IPS DF 6.9 (cell line): ENCODE results near the gene ANKRD65.
"Not testable (repeated sequence)": the region's sequence is repeated elsewhere in the genome, so short reads cannot be mapped to it uniquely, and the experiment has no call there.

ENCODE experiments used
- DNase-seq: peaks from one replicate; pipeline ENCODE4 v3.0.0-alpha.2; 2013; ENCODE audit warnings: low read depth, low spot score
- H3K27ac ChIP-seq: one replicate; pipeline ENCODE4 v1.5.1; 2013; ENCODE audit warnings: low read length, control low read depth
- H3K27me3 ChIP-seq: 2 replicates; pipeline ENCODE4 v1.6.1; 2013; ENCODE audit warnings: mild to moderate bottlenecking, low read length; ENCODE audit not compliant: control insufficient read depth, insufficient read depth
- H3K36me3 ChIP-seq: 2 replicates; pipeline ENCODE4 v1.6.1; 2013; ENCODE audit warnings: low read length; ENCODE audit not compliant: control insufficient read depth, insufficient read depth
- H3K4me1 ChIP-seq: 2 replicates; pipeline ENCODE4 v1.6.1; 2013; ENCODE audit warnings: low read length; ENCODE audit not compliant: control insufficient read depth, insufficient read depth
- H3K4me3 ChIP-seq: 2 replicates; pipeline ENCODE4 v1.5.1; 2013; ENCODE audit warnings: mild to moderate bottlenecking, low read length
- H3K9me3 ChIP-seq: 2 replicates; pipeline ENCODE4 v1.6.1; 2013; ENCODE audit warnings: low read length, inconsistent platforms; ENCODE audit not compliant: control insufficient read depth, insufficient read depth
- WGBS: extraction: QIAGEN DNeasy Blood & Tissue Kit; methylation state at CpG from one replicate; pipeline ENCODE4 v1.1.7; 2013; ENCODE audit warnings: mixed read lengths, missing lambda C conversion rate; ENCODE audit not compliant: insufficient read length, insufficient coverage; 5-methylcytosine and 5-hydroxymethylcytosine counted together

ANKRD65 gene

GRCh38 chr1:1412311-1412902, 8.7 kb downstream of the ANKRD65 start:
- not testable (repeated sequence) for H3K36me3 ChIP-seq, H3K9me3 ChIP-seq, H3K4me1 ChIP-seq, DNase-seq, H3K4me3 ChIP-seq, H3K27ac ChIP-seq, H3K27me3 ChIP-seq
- no CpG with 5 or more reads among the region's 11 CpGs for WGBS

- H3K9me3 ChIP-seq, result no peaks in the 10 kb centered on the region
- no peak overlapping the region for H3K4me3 ChIP-seq
- H3K27me3 ChIP-seq, result no peaks in the 10 kb centered on the region
- H3K36me3 ChIP-seq, result no peaks in the 10 kb centered on the region
- no peaks in the 10 kb centered on the region for H3K4me1 ChIP-seq
- no peak overlapping the region for H3K27ac ChIP-seq
- no CpG with 5 or more reads among the region's 13 CpGs for WGBS
- no peak for DNase-seq
Measured at GRCh38 chr1:1411626-1412025, 9.4 kb downstream of the ANKRD65 start.

- DNase-seq, H3K36me3 ChIP-seq, H3K4me1 ChIP-seq, H3K27me3 ChIP-seq, H3K4me3 ChIP-seq, H3K9me3 ChIP-seq, H3K27ac ChIP-seq: not testable (repeated sequence)
- WGBS, result no CpG with 5 or more reads among the region's 8 CpGs
Measured at GRCh38 chr1:1410238-1410637, 10.8 kb downstream of the ANKRD65 start.

GRCh38 chr1:1407636-1408318, 13.3 kb downstream of the ANKRD65 start:
- H3K4me3 ChIP-seq, result peak overlapping the region; percentile 92
- H3K27ac ChIP-seq, result no peak overlapping the region
- H3K36me3 ChIP-seq, result peaks cover 8% of the 10 kb centered on the region
- H3K9me3 ChIP-seq, result no peaks in the 10 kb centered on the region
- no peaks in the 10 kb centered on the region for H3K4me1 ChIP-seq
- WGBS, result no CpG with 5 or more reads among the region's 41 CpGs
- DNase-seq, result no peak
- H3K27me3 ChIP-seq, result no peaks in the 10 kb centered on the region

- peak within 1 kb of the TSS; percentile 92 for H3K4me3 ChIP-seq
- WGBS, result no CpG with 5 or more reads among the region's 98 CpGs
- no peak within 1 kb of the TSS for H3K27ac ChIP-seq
- H3K4me1 ChIP-seq, result no peaks in the 10 kb centered on the region
- H3K9me3 ChIP-seq, result no peaks in the 10 kb centered on the region
- H3K27me3 ChIP-seq, result no peaks in the 10 kb centered on the region
- H3K36me3 ChIP-seq, result peaks cover 8% of the 10 kb centered on the region
- DNase-seq, result no peak
Measured at GRCh38 chr1:1406821-1407635, 14.0 kb downstream of the ANKRD65 start, which contains the start of gene MRPL20. Gene MRPL20, minus strand, starts transcription at chr1:1407293. Its CDS starts 76 bp downstream, at chr1:1407217.

- Histone ChIP-seq H3K27ac (no peak overlapping the region), H3K9me3 (no peaks in the 10 kb centered on the region), H3K36me3 (peaks cover 12% of the 10 kb centered on the region), H3K4me1 (no peaks in the 10 kb centered on the region), H3K27me3 (no peaks in the 10 kb centered on the region), H3K4me3 (peak overlapping the region; percentile 92)
- WGBS, result no CpG with 5 or more reads among the region's 43 CpGs
- DNase-seq, result no peak
Measured at GRCh38 chr1:1406101-1406820, 14.8 kb downstream of the ANKRD65 start.

GRCh38 chr1:1403653-1404052, 17.4 kb downstream of the ANKRD65 start:
- H3K27ac ChIP-seq, result no peak overlapping the region
- peaks cover 19% of the 10 kb centered on the region for H3K36me3 ChIP-seq
- whole genome bisulfite sequencing, result 100% methylated on average over 2 of the region's 7 CpGs
- no peaks in the 10 kb centered on the region for H3K27me3 ChIP-seq
- no peak overlapping the region for H3K4me3 ChIP-seq
- DNase-seq, result no peak
- no peaks in the 10 kb centered on the region for H3K9me3 ChIP-seq
- H3K4me1 ChIP-seq, result 0 out of 2 replicates have a peak, but pooled peaks cover 2% of the 10 kb centered on the region

GRCh38 chr1:1402901-1403392, 18.1 kb downstream of the ANKRD65 start:
- not testable (repeated sequence) for H3K27me3 ChIP-seq, H3K27ac ChIP-seq, H3K9me3 ChIP-seq, H3K4me3 ChIP-seq, H3K4me1 ChIP-seq, DNase-seq
- H3K36me3 ChIP-seq, result peaks cover 19% of the 10 kb centered on the region
- WGBS, result no CpG with 5 or more reads among the region's 9 CpGs

- no CpG with 5 or more reads among the region's 20 CpGs for WGBS
- H3K27me3 ChIP-seq, result no peaks in the 10 kb centered on the region
- peaks cover 20% of the 10 kb centered on the region for H3K36me3 ChIP-seq
- no peaks in the 10 kb centered on the region for H3K9me3 ChIP-seq
- DNase-seq, result no peak
- H3K27ac ChIP-seq, result no peak overlapping the region
- H3K4me1 ChIP-seq, result 0 out of 2 replicates have a peak, but pooled peaks cover 2% of the 10 kb centered on the region
- H3K4me3 ChIP-seq, result no peak overlapping the region
Measured at GRCh38 chr1:1402072-1402900, 18.8 kb downstream of the ANKRD65 start.
